Left lung (tissue), 10 donors: Measurements from ENCODE around the gene MTG2. TPM values are rescaled to one million over a fixed set of nuclear protein-coding genes. Genes with fewer than 3 reads are reported as not detected.

Experiments
- ATAC-seq: fragments of 200-7000 bp; cut with Tn5 transposase; one replicate; pipeline ENCODE4 v1.9.1; 2020; ENCODE audit warnings: moderate library complexity
- DNase-seq, 4 donors: peaks; one replicate each; pipeline ENCODE4 v3.0.0-alpha.2; 2013 to 2020
- H3K27ac ChIP-seq, 2 donors: fragments of 200-600 bp; sonication (generic) in 1 of 2; one replicate each; pipeline versions ENCODE4 v1.5.0 to v1.8.0; 2020 to 2021
- H3K27me3 ChIP-seq, 2 donors: fragments of 200-600 bp; sonication (generic) in 1 of 2; one replicate each; pipeline versions ENCODE4 v1.5.0 to v1.8.0; 2020 to 2021
- H3K36me3 ChIP-seq, 2 donors: fragments of 200-600 bp; sonication (generic) in 1 of 2; one replicate each; pipeline versions ENCODE4 v1.5.0 to v1.8.0; 2020 to 2021
- H3K4me1 ChIP-seq, 2 donors: fragments of 200-600 bp; one replicate each; pipeline ENCODE4 v1.8.0; 2021
- H3K4me3 ChIP-seq, 2 donors: fragments of 200-600 bp; sonication (generic) in 1 of 2; one replicate each; pipeline versions ENCODE4 v1.5.0 to v1.8.0; 2020 to 2021; ENCODE audit warnings: mild to moderate bottlenecking in 1 of 2
- H3K9me3 ChIP-seq, 2 donors: fragments of 200-600 bp; sonication (generic) in 1 of 2; one replicate each; pipeline versions ENCODE4 v1.5.0 to v1.8.0; 2020 to 2021
- intact Hi-C, 2 donors: fragments of 100-400 bp; cut with DNase I; formaldehyde crosslinking; loops; one replicate each; pipeline versions ENCODE4 v1.11.2 to v1.14.2; 2022
- polyA plus RNA-seq, 6 donors: library from polyadenylated mRNA; unstranded; fragments of 120-200 nt; gene quantifications; one replicate each; pipeline ENCODE4 v1.2.1, GENCODE V29; 2013; ENCODE audit not compliant: insufficient read length in 6 of 6
- total RNA-seq, 2 donors: library from RNA; stranded (reverse); fragmentation: NEBNext Ultra II Directional; extraction: Animal tissue kit (Norgen Biotek cat#: 25700); gene quantifications; one replicate each; pipeline ENCODE4 v1.2.1, GENCODE V29; 2021
- TF ChIP-seq, protein P1 (sequence below), 2 donors: fragments of 200-600 bp; sonication (generic) in 1 of 2; IDR thresholded peaks; one replicate each; pipeline versions ENCODE4 v1.5.0 to v1.8.0; 2021; ENCODE audit warnings: antibody characterized with exemption in 2 of 2
- donor health status: DM: no; HTN: yes; CAD: no.
- donor health status: DM: no; HTN: no; CAD: no.

MTG2 gene
- total and polyA plus RNA-seq, 8 donors = 25.5 to 34.6 (median 31.2) TPM

DNA sequence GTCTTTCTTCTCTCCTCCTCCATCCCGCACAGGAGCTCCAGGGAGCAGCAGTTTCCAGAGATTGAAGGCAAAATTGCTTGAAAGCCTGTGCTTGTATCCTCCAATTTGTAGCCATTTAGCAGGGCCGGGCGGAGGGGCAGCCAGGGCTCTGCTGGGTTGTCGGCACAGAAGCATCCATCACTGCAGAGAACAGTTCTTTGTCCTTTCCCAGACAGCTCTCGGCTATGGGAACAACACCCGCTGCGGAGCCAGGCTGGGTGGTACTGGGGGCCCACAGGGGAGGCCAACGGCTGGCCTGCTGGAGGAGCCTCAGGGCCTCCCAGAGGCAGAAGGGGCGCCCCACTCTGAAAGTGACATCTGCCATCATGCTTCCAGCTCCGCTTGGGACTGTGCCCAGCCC is 29.5 kb downstream of the MTG2 start:
- H3K4me1 ChIP-seq = no peaks in the 10 kb centered on the region
- H3K27ac ChIP-seq = no peak overlapping the region
- no peaks in the 10 kb centered on the region for H3K9me3 ChIP-seq
- intact Hi-C loops = no loop called here
- no peak for ATAC-seq
- no peak overlapping the region for H3K4me3 ChIP-seq
- DNase-seq = peak in 1 of 4 donors; percentile 44
- peaks cover 4 to 81% of the 10 kb centered on the region in 2 donors for H3K27me3 ChIP-seq
- no peaks in the 10 kb centered on the region for H3K36me3 ChIP-seq
- TF ChIP-seq, protein P1, sequence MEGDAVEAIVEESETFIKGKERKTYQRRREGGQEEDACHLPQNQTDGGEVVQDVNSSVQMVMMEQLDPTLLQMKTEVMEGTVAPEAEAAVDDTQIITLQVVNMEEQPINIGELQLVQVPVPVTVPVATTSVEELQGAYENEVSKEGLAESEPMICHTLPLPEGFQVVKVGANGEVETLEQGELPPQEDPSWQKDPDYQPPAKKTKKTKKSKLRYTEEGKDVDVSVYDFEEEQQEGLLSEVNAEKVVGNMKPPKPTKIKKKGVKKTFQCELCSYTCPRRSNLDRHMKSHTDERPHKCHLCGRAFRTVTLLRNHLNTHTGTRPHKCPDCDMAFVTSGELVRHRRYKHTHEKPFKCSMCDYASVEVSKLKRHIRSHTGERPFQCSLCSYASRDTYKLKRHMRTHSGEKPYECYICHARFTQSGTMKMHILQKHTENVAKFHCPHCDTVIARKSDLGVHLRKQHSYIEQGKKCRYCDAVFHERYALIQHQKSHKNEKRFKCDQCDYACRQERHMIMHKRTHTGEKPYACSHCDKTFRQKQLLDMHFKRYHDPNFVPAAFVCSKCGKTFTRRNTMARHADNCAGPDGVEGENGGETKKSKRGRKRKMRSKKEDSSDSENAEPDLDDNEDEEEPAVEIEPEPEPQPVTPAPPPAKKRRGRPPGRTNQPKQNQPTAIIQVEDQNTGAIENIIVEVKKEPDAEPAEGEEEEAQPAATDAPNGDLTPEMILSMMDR (IDR thresholded peaks at IDR 0.05) = no peak

DNA sequence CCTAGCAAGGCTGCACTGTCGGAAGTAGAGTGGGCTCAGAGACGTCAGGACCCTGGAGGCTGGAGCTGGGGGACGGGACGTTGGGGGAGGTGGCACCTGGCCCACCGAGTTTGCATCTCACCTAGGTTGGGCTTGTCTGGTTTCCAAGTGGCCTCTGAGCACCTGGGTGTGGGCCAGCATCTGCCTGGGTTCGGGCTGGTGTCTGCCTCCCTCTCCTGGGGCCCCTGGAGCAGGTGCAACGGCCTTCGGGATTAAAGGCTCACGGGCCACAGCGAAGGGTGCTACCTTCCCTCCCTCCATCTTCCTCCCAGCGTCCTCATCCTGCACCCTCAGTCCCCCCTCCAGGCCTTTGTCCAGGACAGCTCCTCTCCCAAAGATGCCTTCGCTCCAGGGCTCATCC is 31.2 kb downstream of the MTG2 start:
- H3K27ac ChIP-seq = no peak overlapping the region
- no peaks in the 10 kb centered on the region for H3K36me3 ChIP-seq
- TF ChIP-seq, protein P1 (IDR thresholded peaks at IDR 0.05) = no peak
- intact Hi-C loops = no loop called here
- H3K4me3 ChIP-seq = no peak overlapping the region
- peak in 1 of 4 donors; percentile 51 for DNase-seq
- H3K27me3 ChIP-seq = peaks cover 21 to 91% of the 10 kb centered on the region in 2 donors
- H3K4me1 ChIP-seq = no peaks in the 10 kb centered on the region
- ATAC-seq = no peak
- no peaks in the 10 kb centered on the region for H3K9me3 ChIP-seq

DNA sequence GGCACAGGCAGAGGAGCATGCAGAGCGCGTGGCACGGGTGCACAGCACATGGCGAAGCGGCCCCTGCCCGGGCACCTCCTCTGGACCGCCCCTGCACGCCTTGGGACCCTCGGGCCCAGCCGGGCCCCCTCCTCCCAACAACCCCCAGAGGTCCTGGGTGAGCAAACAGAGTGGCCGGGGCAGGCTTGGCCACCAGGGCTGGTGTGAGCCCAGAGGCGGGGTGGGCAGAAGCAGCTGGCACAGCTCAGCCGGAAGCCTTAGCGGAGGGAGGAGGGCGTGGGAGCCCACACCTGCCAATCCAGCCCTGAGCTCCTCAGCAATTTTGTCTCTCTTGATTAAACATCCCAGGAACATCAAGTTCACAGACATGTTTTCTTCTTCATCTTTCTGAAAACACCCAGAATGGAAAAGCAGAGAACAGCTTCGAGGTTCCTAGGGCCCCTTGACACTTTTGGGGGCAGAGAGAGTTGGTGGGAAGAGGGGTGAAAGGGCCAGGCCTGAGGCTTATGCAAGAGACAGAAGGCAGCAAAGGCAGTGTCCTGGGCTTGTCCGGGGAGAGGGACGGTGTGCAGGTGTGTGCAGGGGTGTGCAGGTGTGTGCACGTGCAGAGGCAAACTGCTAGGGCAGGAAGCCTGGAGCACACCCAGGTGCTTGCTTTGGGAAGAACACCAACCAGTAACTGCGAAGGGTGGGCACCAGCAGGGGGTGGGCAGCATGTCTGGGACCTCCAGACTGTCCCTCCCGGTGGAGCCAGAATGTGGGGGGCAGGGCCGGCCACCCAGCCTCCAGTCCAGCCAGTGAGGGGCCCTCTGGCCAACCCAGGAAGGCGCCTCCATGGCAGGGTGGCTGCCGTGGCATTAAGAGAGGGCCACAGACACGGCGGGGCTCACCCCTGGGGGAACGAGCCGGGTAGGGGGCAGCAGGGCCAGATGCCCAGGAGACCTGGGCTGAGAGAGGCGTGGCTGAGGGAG is 32.5 kb downstream of the MTG2 start:
- ATAC-seq = no peak
- Histone ChIP-seq H3K4me3 (no peak overlapping the region), H3K27ac (no peak overlapping the region), H3K9me3 (no peaks in the 10 kb centered on the region), H3K36me3 (no peaks in the 10 kb centered on the region), H3K4me1 (peaks cover under 1 to 7% of the 10 kb centered on the region in 2 donors), H3K27me3 (peaks cover 28 to 90% of the 10 kb centered on the region in 2 donors)
- DNase-seq = peak in 1 of 4 donors; percentile 79
- TF ChIP-seq, protein P1 (IDR thresholded peaks at IDR 0.05) = no peak
- intact Hi-C loops = no loop called here

DNA sequence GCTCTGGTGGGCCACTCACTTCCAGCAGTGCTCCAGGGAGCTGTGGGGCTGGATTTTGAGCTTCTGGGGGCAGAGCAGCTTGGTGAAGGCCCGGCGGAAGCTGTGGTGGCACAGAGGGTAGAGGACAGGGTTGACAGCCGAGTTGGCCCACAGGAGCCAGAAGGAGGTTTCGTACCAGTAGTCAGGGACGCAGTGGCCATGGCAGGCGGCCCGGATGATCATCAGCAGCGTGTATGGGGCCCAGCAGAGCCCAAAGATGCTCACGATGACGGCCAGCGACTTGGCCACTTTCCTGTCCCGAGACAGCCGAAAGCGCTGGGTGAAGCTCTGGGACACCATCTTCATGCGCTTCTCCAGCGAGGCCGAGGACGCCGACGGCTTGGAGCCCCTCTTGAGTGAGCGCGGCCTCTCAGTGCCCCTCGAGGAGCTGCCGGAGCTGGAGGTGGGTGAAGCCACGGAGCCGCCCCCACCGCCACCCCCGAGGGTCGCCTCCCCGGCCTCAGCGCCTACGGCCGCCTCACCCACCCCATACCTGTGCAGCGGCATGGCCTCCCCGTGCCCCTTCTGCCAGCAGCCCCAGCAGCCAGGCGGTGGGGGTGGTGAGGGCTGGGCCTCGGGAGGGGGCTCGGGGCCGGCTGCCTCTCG is 33.3 kb downstream of the MTG2 start:
- Histone ChIP-seq H3K9me3 (no peaks in the 10 kb centered on the region), H3K27ac (no peak overlapping the region), H3K4me1 (peaks cover 5 to 11% of the 10 kb centered on the region in 2 donors), H3K27me3 (peaks cover 32 to 90% of the 10 kb centered on the region in 2 donors), H3K36me3 (no peaks in the 10 kb centered on the region), H3K4me3 (no peak overlapping the region)
- no peak for ATAC-seq
- peak in 1 of 4 donors; percentile 79 for DNase-seq
- TF ChIP-seq, protein P1 (IDR thresholded peaks at IDR 0.05) = no peak
- intact Hi-C loops = no loop called here
